ENCODE measurements around the gene CYB5B.

CYB5B gene

GRCh38 chr16:69490707-69491324, 66.4 kb downstream of the CYB5B start:
- TF ChIP-seq CTCF (IDR thresholded peaks at IDR 0.05; ENCODE audit: low read depth, low read length) = no peak
- no peak overlapping the region for H3K4me3 ChIP-seq (ENCODE audit: low read depth, low read length)
- in situ Hi-C loops (cut with HindIII; ENCODE audit: low sequenced_read_pairs) = no loop called here
- DNase-seq (ENCODE audit: low read depth, low spot score) = no peak

- in situ Hi-C loops (cut with HindIII; ENCODE audit: low sequenced_read_pairs) = no loop called here
- peak; percentile 36 for TF ChIP-seq CTCF (IDR thresholded peaks at IDR 0.05; ENCODE audit: low read depth, low read length)
- no peak overlapping the region for H3K4me3 ChIP-seq (ENCODE audit: low read depth, low read length)
- DNase-seq (ENCODE audit: low read depth, low spot score) = no peak
Measured at GRCh38 chr16:69494991-69495392, 70.6 kb downstream of the CYB5B start.

GRCh38 chr16:69495821-69496220, 71.4 kb downstream of the CYB5B start:
- no peak for DNase-seq (ENCODE audit: low read depth, low spot score)
- in situ Hi-C loops (cut with HindIII; ENCODE audit: low sequenced_read_pairs) = no loop called here
- H3K4me3 ChIP-seq (ENCODE audit: low read depth, low read length) = no peak overlapping the region
- no peak for TF ChIP-seq CTCF (IDR thresholded peaks at IDR 0.05; ENCODE audit: low read depth, low read length)

GRCh38 chr16:69496376-69496775, 72.0 kb downstream of the CYB5B start:
- H3K4me3 ChIP-seq (ENCODE audit: low read depth, low read length) = no peak overlapping the region
- in situ Hi-C loops (cut with HindIII; ENCODE audit: low sequenced_read_pairs) = no loop called here
- DNase-seq (ENCODE audit: low read depth, low spot score) = no peak
- TF ChIP-seq CTCF (IDR thresholded peaks at IDR 0.05; ENCODE audit: low read depth, low read length) = no peak

- in situ Hi-C loops (cut with HindIII; ENCODE audit: low sequenced_read_pairs) = no loop called here
- no peak for TF ChIP-seq CTCF (IDR thresholded peaks at IDR 0.05; ENCODE audit: low read depth, low read length)
- no peak for DNase-seq (ENCODE audit: low read depth, low spot score)
- H3K4me3 ChIP-seq (ENCODE audit: low read depth, low read length) = no peak overlapping the region
Measured at GRCh38 chr16:69496896-69497295, 72.5 kb downstream of the CYB5B start.

GRCh38 chr16:69497876-69498596, 73.6 kb downstream of the CYB5B start:
- no peak overlapping the region for H3K4me3 ChIP-seq (ENCODE audit: low read depth, low read length)
- no peak for TF ChIP-seq CTCF (IDR thresholded peaks at IDR 0.05; ENCODE audit: low read depth, low read length)
- in situ Hi-C loops (cut with HindIII; ENCODE audit: low sequenced_read_pairs) = no loop called here
- no peak for DNase-seq (ENCODE audit: low read depth, low spot score)
